ENCODE results near the gene FOXP3.

Gene FOXP3

GRCh38 chrX:49250066-49250465 is 14.4 kb downstream of the FOXP3 start:
- DNase-seq (ENCODE audit: low read depth, low spot score) = no peak

GRCh38 chrX:49249616-49250015 is 14.9 kb downstream of the FOXP3 start:
- DNase-seq (ENCODE audit: low read depth, low spot score) = no peak

GRCh38 chrX:49249071-49249470 is 15.4 kb downstream of the FOXP3 start:
- DNase-seq (ENCODE audit: low read depth, low spot score) = no peak

- no peak for DNase-seq (ENCODE audit: low read depth, low spot score)
Observed at GRCh38 chrX:49247916-49248811, 16.3 kb downstream of the FOXP3 start.

GRCh38 chrX:49247346-49247745 is 17.2 kb downstream of the FOXP3 start:
- no peak for DNase-seq (ENCODE audit: low read depth, low spot score)

GRCh38 chrX:49246541-49246940 is 18.0 kb downstream of the FOXP3 start:
- DNase-seq (ENCODE audit: low read depth, low spot score) = no peak

- DNase-seq (ENCODE audit: low read depth, low spot score) = no peak
Observed at GRCh38 chrX:49244207-49244606, 20.3 kb downstream of the FOXP3 start.

GRCh38 chrX:49243166-49243565 is 21.3 kb downstream of the FOXP3 start:
- no peak for DNase-seq (ENCODE audit: low read depth, low spot score)

DNA sequence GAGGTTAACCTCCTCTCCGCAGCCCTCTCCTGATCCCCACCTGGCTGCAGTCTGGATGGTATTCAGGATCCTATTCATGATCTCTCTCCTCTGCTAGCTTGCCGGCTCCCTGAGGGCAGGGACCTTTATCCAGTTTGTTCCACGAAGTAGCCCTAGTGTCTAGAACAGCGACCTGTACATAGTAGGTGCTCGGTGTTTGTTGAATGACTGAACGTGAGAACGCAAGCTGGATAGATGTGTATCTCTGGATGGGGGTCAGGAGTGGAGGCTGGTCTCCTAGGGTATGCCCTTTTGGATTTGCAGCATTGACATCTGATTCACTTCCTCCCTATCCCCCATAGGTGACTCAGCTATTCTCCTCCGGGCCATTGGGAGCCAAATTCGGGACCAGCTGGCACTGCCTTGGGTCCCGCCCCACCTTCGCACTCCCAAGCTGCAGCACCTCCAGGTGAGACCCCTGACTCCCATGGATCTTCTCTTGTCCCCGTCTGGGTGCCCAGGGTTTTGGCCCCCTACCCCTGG is 21.9 kb downstream of the FOXP3 start:
- DNase-seq (ENCODE audit: low read depth, low spot score) = no peak

DNA sequence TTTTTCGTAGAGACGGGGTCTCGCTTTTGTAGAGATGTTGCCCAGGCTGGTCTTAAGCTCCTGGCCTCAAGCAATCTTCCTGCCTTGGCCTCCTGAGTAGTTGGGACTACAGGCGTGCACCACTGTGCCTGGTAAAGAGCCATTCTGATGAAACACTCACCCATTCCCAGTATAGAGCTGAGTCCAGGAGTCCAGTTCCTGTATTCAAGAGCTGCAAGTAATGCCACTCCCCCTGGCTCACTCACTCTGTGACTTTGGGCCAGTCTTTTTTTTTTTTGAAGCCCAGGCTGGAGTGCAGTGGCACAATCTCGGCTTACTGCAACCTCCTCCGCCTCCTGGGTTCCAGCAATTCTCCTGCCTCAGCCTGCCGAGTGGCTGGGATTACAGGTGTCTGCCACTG is 25.8 kb downstream of the FOXP3 start:
- DNase-seq (ENCODE audit: low read depth, low spot score) = no peak

DNA sequence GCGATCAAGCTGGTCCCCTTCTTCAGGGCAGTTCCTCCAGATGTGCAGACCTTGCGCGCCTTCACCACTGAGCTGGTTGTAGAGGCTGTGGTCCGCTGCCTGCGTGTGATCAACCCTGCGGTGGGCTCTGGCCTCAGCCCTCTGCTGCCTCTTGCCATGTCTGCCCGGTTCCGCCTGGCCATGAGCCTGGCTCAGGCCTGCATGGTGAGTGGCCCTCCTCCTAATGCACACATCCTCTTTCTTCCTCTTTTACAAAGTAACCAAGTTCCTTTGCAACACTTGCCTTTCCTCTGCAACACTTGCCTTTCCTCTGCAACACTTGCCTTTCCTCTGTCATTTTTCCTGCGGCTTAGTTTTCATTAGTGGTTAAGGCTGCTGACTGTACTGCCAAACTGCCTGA is 27.4 kb downstream of the FOXP3 start:
- DNase-seq (ENCODE audit: low read depth, low spot score) = no peak

DNA sequence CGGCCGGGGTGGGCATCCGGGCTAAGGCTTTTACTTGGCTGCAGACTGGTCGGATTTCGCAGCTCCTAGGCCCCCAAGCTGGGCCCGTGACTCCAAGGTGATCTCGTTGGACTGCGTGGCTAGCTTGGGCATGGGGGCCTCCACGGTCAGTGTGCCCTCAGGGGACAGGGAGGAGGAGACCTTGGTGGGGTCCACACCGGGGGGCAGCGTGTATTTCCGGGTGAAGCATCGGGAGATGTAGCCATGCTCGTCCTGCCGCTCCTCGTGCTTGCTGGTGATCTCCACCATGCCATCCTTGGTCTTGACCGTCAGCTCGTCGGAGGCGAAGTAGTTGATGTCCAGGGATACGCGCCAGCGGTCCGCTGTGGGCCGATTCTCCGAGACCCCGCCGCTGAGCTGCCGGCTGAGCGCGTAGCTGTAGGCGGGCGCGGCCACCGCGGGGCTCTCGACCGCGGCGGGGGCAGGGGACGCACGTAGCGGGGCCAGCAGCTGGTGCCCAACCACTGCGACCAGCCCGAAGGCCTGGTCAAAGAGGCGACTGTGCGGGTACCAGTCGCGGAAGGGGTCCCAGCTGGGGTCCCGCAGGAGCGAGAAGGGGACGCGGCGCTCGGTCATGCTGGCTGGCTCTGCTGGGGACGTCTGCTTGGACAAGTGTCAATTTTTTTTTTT is 30.5 kb downstream of the FOXP3 start:
- no peak for DNase-seq (ENCODE audit: low read depth, low spot score)

GRCh38 chrX:49233176-49233575 is 31.3 kb downstream of the FOXP3 start, which contains the start of gene CACNA1F:
TSS of gene CACNA1F (minus strand) at chrX:49233340. CDS start at chrX:49233309, 31 bp downstream.
- no peak for DNase-seq (ENCODE audit: low read depth, low spot score)

DNA sequence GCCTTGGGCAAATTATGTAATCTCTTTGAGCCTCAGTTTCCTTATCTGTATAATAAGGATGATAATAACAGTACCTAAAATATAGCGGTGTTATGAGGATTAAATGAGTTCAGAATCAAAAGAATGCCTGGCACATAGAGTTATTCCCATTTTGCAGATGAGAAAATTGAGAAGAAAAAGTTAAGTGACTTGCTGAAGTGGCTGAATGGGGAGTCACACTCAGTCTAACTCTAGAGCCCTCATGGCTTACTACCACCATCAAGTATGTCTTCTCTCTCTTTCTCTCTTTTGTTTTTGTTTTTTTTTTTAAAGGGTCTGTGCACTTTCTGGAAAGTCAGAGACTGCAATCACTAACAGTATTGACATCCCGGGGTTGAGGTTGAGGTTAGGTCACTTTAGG is 32.0 kb downstream of the FOXP3 start:
- DNase-seq (ENCODE audit: low read depth, low spot score) = no peak

GRCh38 chrX:49231333-49232000 is 33.0 kb downstream of the FOXP3 start:
- no peak for DNase-seq (ENCODE audit: low read depth, low spot score)

DNA sequence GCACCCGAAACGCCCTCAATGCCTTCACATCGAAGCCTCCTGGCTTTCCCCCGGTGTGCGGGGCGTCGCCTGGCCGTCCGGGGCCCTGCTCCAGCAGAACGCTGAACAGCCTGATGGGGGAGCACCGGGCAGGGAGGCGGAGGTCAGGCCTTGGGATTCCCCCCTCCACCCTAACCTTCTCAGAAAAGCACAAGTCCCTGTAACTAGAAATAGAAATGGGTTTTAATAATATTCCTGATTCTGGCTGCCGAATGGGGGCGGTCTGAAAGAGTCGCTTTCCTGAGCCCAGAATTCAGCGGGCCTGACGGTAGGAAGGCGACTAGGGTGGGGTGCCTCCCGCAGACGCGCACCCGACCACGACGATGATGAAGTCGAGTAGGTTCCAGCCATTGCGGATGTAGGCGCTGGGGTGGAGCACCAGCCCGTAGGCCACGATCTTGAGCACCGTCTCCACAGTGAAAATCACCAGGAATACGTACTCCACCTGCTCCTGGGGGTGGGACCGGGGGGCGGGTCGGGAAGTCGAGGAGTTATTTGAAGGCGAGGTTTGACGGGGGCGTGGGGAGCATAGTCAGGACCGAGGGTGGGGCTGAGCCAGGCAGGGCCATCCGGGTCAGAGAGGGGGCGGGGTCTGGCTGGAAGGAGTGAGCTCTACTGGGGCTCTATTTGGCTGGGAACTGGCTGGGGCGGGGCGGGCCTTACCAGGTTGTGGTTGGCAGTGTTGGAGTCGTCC is 33.8 kb downstream of the FOXP3 start:
- DNase-seq (ENCODE audit: low read depth, low spot score) = no peak

DNA sequence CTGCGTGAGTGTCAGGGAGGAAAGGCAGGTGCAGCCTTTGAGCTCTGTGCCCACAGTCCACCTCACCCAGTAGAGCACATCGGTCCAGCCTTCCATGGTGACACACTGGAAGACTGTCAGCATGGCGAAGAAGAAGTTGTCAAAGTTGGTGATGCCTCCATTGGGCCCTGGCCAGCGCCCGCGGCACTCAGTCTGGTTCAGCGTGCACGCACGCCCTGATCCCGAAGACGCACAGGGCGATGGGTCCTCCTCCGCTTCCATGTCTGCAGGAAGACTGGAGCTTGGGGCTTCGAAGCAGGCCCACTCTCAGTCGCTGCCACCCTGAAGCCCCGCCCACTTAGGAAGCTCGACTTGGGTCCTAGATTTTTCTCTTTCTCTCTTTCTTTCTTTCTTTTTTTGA is 36.3 kb downstream of the FOXP3 start:
- no peak for DNase-seq (ENCODE audit: low read depth, low spot score)

DNA sequence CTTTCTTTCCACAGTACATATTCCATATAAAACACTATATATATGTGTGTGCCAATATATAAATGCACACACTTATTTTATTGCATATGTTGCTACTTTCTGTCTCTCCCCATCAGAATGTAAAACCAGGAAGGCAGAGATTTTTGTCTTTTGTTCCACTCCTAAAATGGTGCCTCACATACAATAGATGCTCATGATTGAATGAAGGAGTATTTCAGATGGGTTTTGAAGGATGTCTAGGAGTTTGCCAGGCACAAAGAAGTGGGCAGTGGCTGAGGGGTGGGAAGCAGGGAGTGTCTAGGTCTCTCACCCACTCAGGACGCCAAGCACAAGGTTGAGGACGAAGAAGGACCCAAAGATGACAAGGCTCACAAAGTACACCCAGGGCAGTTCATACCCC is 36.8 kb downstream of the FOXP3 start:
- DNase-seq (ENCODE audit: low read depth, low spot score) = no peak

- DNase-seq (ENCODE audit: low read depth, low spot score) = no peak
Observed at GRCh38 chrX:49226946-49227345, 37.6 kb downstream of the FOXP3 start.

- no peak for DNase-seq (ENCODE audit: low read depth, low spot score)
Observed at GRCh38 chrX:49225858-49226257, 38.7 kb downstream of the FOXP3 start.

GRCh38 chrX:49221868-49222267 is 42.6 kb downstream of the FOXP3 start:
- DNase-seq (ENCODE audit: low read depth, low spot score) = no peak

GRCh38 chrX:49220100-49220499 is 44.4 kb downstream of the FOXP3 start:
- no peak for DNase-seq (ENCODE audit: low read depth, low spot score)
